Measurements from ENCODE around the gene MT3. TPM values are rescaled to one million over a fixed set of nuclear protein-coding genes. Genes with fewer than 3 reads are reported as not detected.
A peak's percentile ranks its signal among the peaks of the same experiment; 100 is the strongest.

MT3 gene
- total and polyA plus RNA-seq, 2 of the 13 experiments (the other 11 are each of a cell fraction or from before 2014, with no cell fraction given): not detected

DNA sequence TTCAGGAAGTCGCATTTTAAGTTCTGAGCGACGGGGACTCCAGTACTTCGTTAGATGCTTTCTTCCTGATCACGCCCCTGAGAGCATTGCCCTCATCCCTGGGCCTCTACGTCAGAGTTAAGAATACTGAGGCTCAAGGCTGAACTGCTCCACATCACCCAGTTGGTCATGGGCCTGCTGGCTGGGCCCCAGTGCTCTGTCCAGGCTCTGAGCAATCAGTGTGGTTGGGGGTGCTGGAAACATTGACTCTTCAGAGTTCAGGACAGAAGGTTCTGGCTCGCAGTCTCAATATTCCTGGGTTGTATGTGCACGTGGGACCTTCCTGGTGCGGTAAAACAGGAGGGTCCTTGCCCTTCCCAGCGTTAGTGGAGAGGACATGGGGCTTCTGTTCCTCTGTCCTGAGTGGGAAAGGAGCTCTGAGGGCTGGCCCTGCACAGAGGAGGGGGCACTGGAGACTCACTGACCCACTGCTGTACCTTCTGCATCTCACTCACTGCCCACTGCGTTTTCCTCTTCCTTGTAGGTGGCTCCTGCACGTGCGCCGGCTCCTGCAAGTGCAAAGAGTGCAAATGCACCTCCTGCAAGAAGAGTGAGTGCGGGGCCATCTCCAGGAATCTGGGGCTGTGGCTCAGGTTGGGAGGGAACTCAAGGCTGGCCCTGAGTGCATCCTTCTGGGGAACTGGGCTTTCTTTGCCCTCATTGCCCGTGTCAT lies 36.8 kb downstream of the MT3 start (continued):
- no peak for TF ChIP-seq CEBPB (IDR thresholded peaks at IDR 0.05; ENCODE audit: borderline replicate concordance, low read depth, low read length)
- TF ChIP-seq, protein P1, sequence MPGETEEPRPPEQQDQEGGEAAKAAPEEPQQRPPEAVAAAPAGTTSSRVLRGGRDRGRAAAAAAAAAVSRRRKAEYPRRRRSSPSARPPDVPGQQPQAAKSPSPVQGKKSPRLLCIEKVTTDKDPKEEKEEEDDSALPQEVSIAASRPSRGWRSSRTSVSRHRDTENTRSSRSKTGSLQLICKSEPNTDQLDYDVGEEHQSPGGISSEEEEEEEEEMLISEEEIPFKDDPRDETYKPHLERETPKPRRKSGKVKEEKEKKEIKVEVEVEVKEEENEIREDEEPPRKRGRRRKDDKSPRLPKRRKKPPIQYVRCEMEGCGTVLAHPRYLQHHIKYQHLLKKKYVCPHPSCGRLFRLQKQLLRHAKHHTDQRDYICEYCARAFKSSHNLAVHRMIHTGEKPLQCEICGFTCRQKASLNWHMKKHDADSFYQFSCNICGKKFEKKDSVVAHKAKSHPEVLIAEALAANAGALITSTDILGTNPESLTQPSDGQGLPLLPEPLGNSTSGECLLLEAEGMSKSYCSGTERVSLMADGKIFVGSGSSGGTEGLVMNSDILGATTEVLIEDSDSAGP (CRISPR knock-in tag; IDR thresholded peaks at IDR 0.05; ENCODE audit: borderline replicate concordance): no peak
- TF ChIP-seq ZNF557 (CRISPR knock-in tag; IDR thresholded peaks at IDR 0.05): no peak
- TF ChIP-seq LCORL (IDR thresholded peaks at IDR 0.05): no peak
- no peak; the same call in 1 of the 2 replicates for TF ChIP-seq LCORL (CRISPR knock-in tag; IDR thresholded peaks at IDR 0.05)
- no peak for TF ChIP-seq HNRNPUL1 (IDR thresholded peaks at IDR 0.05; ENCODE audit: low read depth, low read length)
- TF ChIP-seq, protein P2, sequence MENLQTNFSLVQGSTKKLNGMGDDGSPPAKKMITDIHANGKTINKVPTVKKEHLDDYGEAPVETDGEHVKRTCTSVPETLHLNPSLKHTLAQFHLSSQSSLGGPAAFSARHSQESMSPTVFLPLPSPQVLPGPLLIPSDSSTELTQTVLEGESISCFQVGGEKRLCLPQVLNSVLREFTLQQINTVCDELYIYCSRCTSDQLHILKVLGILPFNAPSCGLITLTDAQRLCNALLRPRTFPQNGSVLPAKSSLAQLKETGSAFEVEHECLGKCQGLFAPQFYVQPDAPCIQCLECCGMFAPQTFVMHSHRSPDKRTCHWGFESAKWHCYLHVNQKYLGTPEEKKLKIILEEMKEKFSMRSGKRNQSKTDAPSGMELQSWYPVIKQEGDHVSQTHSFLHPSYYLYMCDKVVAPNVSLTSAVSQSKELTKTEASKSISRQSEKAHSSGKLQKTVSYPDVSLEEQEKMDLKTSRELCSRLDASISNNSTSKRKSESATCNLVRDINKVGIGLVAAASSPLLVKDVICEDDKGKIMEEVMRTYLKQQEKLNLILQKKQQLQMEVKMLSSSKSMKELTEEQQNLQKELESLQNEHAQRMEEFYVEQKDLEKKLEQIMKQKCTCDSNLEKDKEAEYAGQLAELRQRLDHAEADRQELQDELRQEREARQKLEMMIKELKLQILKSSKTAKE (CRISPR knock-in tag; IDR thresholded peaks at IDR 0.05; ENCODE audit: borderline replicate concordance): no peak
- TF ChIP-seq GATAD2A (CRISPR knock-in tag; IDR thresholded peaks at IDR 0.05): no peak; the same call in 1 of the 2 replicates
- no peak for TF ChIP-seq SIX4 (CRISPR knock-in tag; IDR thresholded peaks at IDR 0.05)
- TF ChIP-seq TBX2 (CRISPR knock-in tag; IDR thresholded peaks at IDR 0.05; ENCODE audit: borderline replicate concordance): no peak
- TF ChIP-seq YEATS4 (CRISPR knock-in tag; IDR thresholded peaks at IDR 0.05; ENCODE audit: borderline replicate concordance): no peak
- no peak for TF ChIP-seq NBN (conservative IDR thresholded peaks at IDR 0.05)
- TF ChIP-seq, protein P3, sequence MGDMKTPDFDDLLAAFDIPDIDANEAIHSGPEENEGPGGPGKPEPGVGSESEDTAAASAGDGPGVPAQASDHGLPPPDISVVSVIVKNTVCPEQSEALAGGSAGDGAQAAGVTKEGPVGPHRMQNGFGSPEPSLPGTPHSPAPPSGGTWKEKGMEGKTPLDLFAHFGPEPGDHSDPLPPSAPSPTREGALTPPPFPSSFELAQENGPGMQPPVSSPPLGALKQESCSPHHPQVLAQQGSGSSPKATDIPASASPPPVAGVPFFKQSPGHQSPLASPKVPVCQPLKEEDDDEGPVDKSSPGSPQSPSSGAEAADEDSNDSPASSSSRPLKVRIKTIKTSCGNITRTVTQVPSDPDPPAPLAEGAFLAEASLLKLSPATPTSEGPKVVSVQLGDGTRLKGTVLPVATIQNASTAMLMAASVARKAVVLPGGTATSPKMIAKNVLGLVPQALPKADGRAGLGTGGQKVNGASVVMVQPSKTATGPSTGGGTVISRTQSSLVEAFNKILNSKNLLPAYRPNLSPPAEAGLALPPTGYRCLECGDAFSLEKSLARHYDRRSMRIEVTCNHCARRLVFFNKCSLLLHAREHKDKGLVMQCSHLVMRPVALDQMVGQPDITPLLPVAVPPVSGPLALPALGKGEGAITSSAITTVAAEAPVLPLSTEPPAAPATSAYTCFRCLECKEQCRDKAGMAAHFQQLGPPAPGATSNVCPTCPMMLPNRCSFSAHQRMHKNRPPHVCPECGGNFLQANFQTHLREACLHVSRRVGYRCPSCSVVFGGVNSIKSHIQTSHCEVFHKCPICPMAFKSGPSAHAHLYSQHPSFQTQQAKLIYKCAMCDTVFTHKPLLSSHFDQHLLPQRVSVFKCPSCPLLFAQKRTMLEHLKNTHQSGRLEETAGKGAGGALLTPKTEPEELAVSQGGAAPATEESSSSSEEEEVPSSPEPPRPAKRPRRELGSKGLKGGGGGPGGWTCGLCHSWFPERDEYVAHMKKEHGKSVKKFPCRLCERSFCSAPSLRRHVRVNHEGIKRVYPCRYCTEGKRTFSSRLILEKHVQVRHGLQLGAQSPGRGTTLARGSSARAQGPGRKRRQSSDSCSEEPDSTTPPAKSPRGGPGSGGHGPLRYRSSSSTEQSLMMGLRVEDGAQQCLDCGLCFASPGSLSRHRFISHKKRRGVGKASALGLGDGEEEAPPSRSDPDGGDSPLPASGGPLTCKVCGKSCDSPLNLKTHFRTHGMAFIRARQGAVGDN (CRISPR knock-in tag; IDR thresholded peaks at IDR 0.05): no peak; the same call in 1 of the 2 replicates
- no peak for TF ChIP-seq CAMTA2 (CRISPR knock-in tag; IDR thresholded peaks at IDR 0.05; ENCODE audit: borderline replicate concordance)
- TF ChIP-seq ELF3 (CRISPR knock-in tag; IDR thresholded peaks at IDR 0.05): 0 out of 2 replicates have a peak, but pooled peaks have one; percentile 30
- TF ChIP-seq ZBTB3 (CRISPR knock-in tag; IDR thresholded peaks at IDR 0.05; ENCODE audit: borderline replicate concordance, low read depth): 0 out of 2 replicates have a peak, but pooled peaks have one; percentile 9
- TF ChIP-seq KLF11 (CRISPR knock-in tag; IDR thresholded peaks at IDR 0.05): no peak
- TF ChIP-seq WIZ (CRISPR knock-in tag; IDR thresholded peaks at IDR 0.05): no peak
- no peak for TF ChIP-seq TAF15 (IDR thresholded peaks at IDR 0.05; ENCODE audit: low read depth, low read length, poor library complexity, severe bottlenecking)
- no peak for TF ChIP-seq ZNF460 (CRISPR knock-in tag; IDR thresholded peaks at IDR 0.05; ENCODE audit: borderline replicate concordance)
- TF ChIP-seq, protein P4, sequence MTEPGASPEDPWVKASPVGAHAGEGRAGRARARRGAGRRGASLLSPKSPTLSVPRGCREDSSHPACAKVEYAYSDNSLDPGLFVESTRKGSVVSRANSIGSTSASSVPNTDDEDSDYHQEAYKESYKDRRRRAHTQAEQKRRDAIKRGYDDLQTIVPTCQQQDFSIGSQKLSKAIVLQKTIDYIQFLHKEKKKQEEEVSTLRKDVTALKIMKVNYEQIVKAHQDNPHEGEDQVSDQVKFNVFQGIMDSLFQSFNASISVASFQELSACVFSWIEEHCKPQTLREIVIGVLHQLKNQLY (CRISPR knock-in tag; IDR thresholded peaks at IDR 0.05): no peak
- 0 out of 2 replicates have a peak, but pooled peaks have one; percentile 35 for TF ChIP-seq ZNF337 (CRISPR knock-in tag; IDR thresholded peaks at IDR 0.05; ENCODE audit: borderline replicate concordance, low read depth)

All from HepG2 (cell line).